GM18909 (cell line): ENCODE results near the gene CENPT.

Experiments
- ATAC-seq: cut with Tn5 transposase; IDR thresholded peaks from one replicate; pipeline ENCODE4 v1.9.1; 2021; ENCODE audit warnings: mild to moderate bottlenecking; ENCODE audit not compliant: unreplicated experiment, poor library complexity

The CENPT gene

GRCh38 chr16:67847064-67847861 is at the start of gene CENPT:
TSS of gene CENPT (minus strand) at chr16:67847693. CDS start at chr16:67833859, 13,834 bp downstream.
- peak; percentile 41 for ATAC-seq

GRCh38 chr16:67897231-67897630 is 49.7 kb upstream of the CENPT start:
- ATAC-seq: no peak

- no peak for ATAC-seq
Measured at GRCh38 chr16:67893743-67894399, 46.4 kb upstream of the CENPT start.

GRCh38 chr16:67892899-67893742 is 45.6 kb upstream of the CENPT start, which contains the start of gene PSKH1:
TSS of gene PSKH1 (plus strand) at chr16:67893254. CDS start at chr16:67908750, 15,496 bp downstream.
- peak; percentile 93 for ATAC-seq

- no peak for ATAC-seq
Measured at GRCh38 chr16:67892375-67892774, 44.9 kb upstream of the CENPT start.

- no peak for ATAC-seq
Measured at GRCh38 chr16:67888331-67888730, 40.8 kb upstream of the CENPT start.

GRCh38 chr16:67886387-67886786 is 38.9 kb upstream of the CENPT start:
- ATAC-seq: no peak

- ATAC-seq: no peak
Measured at GRCh38 chr16:67885976-67886375, 38.5 kb upstream of the CENPT start.

GRCh38 chr16:67885545-67885944 is 38.1 kb upstream of the CENPT start:
- ATAC-seq: no peak

GRCh38 chr16:67884684-67885083 is 37.2 kb upstream of the CENPT start, which contains the start of gene NRN1L:
TSS of gene NRN1L (plus strand) at chr16:67884885. CDS start at chr16:67884904, 19 bp downstream.
- no peak for ATAC-seq

- ATAC-seq: no peak
Measured at GRCh38 chr16:67883872-67884261, 36.4 kb upstream of the CENPT start.

GRCh38 chr16:67883146-67883871 is 35.8 kb upstream of the CENPT start:
- no peak for ATAC-seq

GRCh38 chr16:67882374-67883145 is 35.1 kb upstream of the CENPT start:
- no peak for ATAC-seq

GRCh38 chr16:67881621-67882161 is 34.2 kb upstream of the CENPT start:
- ATAC-seq: no peak

GRCh38 chr16:67880584-67880983 is 33.1 kb upstream of the CENPT start:
- ATAC-seq: no peak

GRCh38 chr16:67879936-67880335 is 32.4 kb upstream of the CENPT start:
- no peak for ATAC-seq

GRCh38 chr16:67879462-67879861 is 32.0 kb upstream of the CENPT start:
- no peak for ATAC-seq

GRCh38 chr16:67878846-67879245 is 31.4 kb upstream of the CENPT start:
- ATAC-seq: no peak

- no peak for ATAC-seq
Measured at GRCh38 chr16:67878232-67878631, 30.7 kb upstream of the CENPT start.
